Pancreas (tissue), 10 donors: ENCODE measurements around the gene NAA60. TPM values are rescaled to one million over a fixed set of nuclear protein-coding genes. Genes with fewer than 3 reads are reported as not detected.
"Not testable (repeated sequence)": the region's sequence is repeated elsewhere in the genome, so short reads cannot be mapped to it uniquely, and the experiment has no call there.

Experiments
- ATAC-seq, 4 donors: fragments of 200-7000 bp; cut with Tn5 transposase; one replicate each; pipeline versions ENCODE4 v1.8.0 to v1.9.1; 2020; ENCODE audit warnings: mild to moderate bottlenecking in 4 of 4, moderate library complexity in 4 of 4
- DNase-seq, 6 donors: peaks; one replicate each; pipeline ENCODE4 v3.0.0-alpha.2; 2020
- FAIRE-seq: peaks from 2 replicates; lab custom pipeline; 2012; peaks lifted over from hg19 to GRCh38; lab: Jason Lieb, UNC
- H3K27ac ChIP-seq, 4 donors: fragments of 200-600 bp; sonication (generic); 1 replicate in 3 of 4; 2 replicates in 1 of 4; pipeline versions ENCODE4 v1.5.0 to v1.8.0; 2020
- H3K27me3 ChIP-seq, 4 donors: fragments of 200-600 bp; one replicate each; pipeline ENCODE4 v1.8.0; 2021
- H3K36me3 ChIP-seq, 3 donors: fragments of 200-600 bp; sonication (generic) in 1 of 3; one replicate each; pipeline versions ENCODE4 v1.5.0 to v1.8.0; 2020 to 2021
- H3K4me1 ChIP-seq, 3 donors: fragments of 200-600 bp; one replicate each; pipeline ENCODE4 v1.8.0; 2021
- H3K4me3 ChIP-seq, 4 donors: fragments of 200-600 bp; sonication (generic) in 2 of 4; one replicate each; pipeline versions ENCODE4 v1.5.0 to v1.8.0; 2020 to 2021
- H3K9me3 ChIP-seq, 4 donors: fragments of 200-600 bp; one replicate each; pipeline ENCODE4 v1.8.0; 2021
- WGBS, 2 donors: extraction: QIAGEN DNeasy Blood & Tissue Kit; methylation state at CpG; one replicate each; pipeline ENCODE4 v1.1.7; 2013; 5-methylcytosine and 5-hydroxymethylcytosine counted together
- intact Hi-C, 3 donors: fragments of 100-400 bp; cut with DNase I; formaldehyde crosslinking; loops; one replicate each; pipeline versions ENCODE4 v1.11.1 to v1.14.2; 2022
- polyA plus RNA-seq, 2 donors: library from polyadenylated mRNA; stranded (reverse); fragments of 200-250 nt; gene quantifications; one replicate each; pipeline ENCODE4 v1.2.3, GENCODE V29; 2013
- total RNA-seq, 6 donors: library from RNA; stranded (reverse); fragmentation: NEBNext Ultra II Directional in 4 of 6; extraction: Animal tissue kit (Norgen Biotek cat#: 25700) in 4 of 6; gene quantifications; one replicate each; pipeline versions ENCODE4 v1.2.1 to v1.2.4, GENCODE V29; 2021 to 2023
- TF ChIP-seq, protein P1 (sequence below), 4 donors: fragments of 200-600 bp; sonication (generic) in 3 of 4; IDR thresholded peaks; one replicate each; pipeline versions ENCODE4 v1.5.0 to v1.8.0; 2021; ENCODE audit warnings: antibody characterized with exemption in 4 of 4
- donor health status: healthy with polysubstance abuse.
- donor health status: DM: no; HTN: no; CAD: no; lungs with moderate emphysema.
- donor health status: DM: no; HTN: no; CAD: no.
- donor health status: control.
- donor health status: control.
- donor health status: Bipolar disorder and iron deficiency.
- donor health status: DM: yes; HTN: yes; CAD: no.
- donor health status: DM: no; HTN: no; CAD: no.
- donor health status: DM: no; HTN: no; CAD: no.
- donor health status: DM: yes; HTN: yes; CAD: no.

NAA60 gene
- total and polyA plus RNA-seq, 8 donors, result 22.8 to 41.4 (median 26.7) TPM

DNA sequence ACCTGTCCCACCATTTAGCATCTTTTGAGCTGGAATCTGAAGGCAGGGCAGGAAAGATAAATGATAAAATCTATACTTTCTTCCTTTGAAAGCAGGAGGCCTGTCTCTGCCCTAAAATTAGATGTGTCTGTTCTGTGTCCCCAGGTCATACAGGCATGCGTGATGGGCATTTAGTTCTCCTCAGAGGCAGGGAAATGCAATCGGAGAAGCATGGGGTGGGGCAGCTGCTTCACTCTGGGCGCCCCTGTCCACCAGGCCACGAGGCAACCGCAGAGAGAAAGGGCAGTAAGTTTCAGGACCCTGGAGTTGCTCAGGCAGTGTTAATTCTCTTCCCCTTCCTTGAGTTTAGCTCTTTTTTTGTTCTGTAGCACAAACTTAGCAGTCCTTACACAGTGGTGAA lies 82.5 kb downstream of the NAA60 start:
- FAIRE-seq (no peak), ATAC-seq (no peak), DNase-seq (no peak)
- WGBS, 2 donors, result 86 to 93% methylated on average over 5 of the region's 5 CpGs
- H3K36me3 ChIP-seq, result peaks cover 0 to 19% (median 0%) of the 10 kb centered on the region in 3 donors
- TF ChIP-seq, protein P1, sequence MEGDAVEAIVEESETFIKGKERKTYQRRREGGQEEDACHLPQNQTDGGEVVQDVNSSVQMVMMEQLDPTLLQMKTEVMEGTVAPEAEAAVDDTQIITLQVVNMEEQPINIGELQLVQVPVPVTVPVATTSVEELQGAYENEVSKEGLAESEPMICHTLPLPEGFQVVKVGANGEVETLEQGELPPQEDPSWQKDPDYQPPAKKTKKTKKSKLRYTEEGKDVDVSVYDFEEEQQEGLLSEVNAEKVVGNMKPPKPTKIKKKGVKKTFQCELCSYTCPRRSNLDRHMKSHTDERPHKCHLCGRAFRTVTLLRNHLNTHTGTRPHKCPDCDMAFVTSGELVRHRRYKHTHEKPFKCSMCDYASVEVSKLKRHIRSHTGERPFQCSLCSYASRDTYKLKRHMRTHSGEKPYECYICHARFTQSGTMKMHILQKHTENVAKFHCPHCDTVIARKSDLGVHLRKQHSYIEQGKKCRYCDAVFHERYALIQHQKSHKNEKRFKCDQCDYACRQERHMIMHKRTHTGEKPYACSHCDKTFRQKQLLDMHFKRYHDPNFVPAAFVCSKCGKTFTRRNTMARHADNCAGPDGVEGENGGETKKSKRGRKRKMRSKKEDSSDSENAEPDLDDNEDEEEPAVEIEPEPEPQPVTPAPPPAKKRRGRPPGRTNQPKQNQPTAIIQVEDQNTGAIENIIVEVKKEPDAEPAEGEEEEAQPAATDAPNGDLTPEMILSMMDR (IDR thresholded peaks at IDR 0.05), result no peak
- no peak overlapping the region for H3K27ac ChIP-seq
- intact Hi-C loops, result no loop called here
- no peaks in the 10 kb centered on the region for H3K9me3 ChIP-seq
- no peaks in the 10 kb centered on the region for H3K4me1 ChIP-seq
- H3K4me3 ChIP-seq, result no peak overlapping the region
- H3K27me3 ChIP-seq, result no peaks in the 10 kb centered on the region

DNA sequence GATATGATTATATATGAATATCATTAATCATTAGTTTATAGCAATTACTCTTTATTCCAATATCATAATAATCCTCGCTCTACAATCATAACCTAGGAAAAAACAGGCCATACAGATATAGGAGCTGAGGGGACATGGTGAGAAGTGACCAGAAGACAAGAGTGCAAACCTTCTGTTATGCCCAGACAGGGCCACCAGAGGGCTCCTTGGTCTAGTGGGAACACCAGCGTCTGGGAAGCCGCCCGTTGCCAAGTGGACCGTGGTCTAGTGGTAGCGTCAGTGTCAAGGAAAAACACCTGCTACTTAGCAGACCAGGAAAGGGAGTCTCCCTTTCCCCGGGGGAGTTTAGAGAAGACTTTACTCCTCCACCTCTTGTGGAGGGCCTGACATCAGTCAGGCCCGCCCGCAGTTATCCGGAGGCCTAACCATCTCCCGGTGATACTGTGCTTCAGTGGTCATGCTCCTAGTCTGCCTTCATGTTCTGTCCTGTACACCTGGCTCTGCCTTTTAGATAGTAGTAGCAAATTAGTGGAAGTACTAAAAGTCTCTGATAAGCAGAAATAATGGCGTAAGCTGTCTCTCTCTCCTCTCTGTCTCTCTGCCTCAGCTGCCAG lies 83.8 kb downstream of the NAA60 start:
- H3K4me1 ChIP-seq, H3K9me3 ChIP-seq, H3K4me3 ChIP-seq, H3K27ac ChIP-seq, FAIRE-seq, H3K27me3 ChIP-seq, intact Hi-C loops: not testable (repeated sequence)
- 57 to 62% methylated on average over 12 of the region's 12 CpGs for WGBS, 2 donors
- ATAC-seq (peak; percentile 43 to 72 (median 64)), DNase-seq (peak; percentile 79 to 93 (median 86))
- H3K36me3 ChIP-seq, result peaks cover 0 to 24% (median 0%) of the 10 kb centered on the region in 3 donors
- TF ChIP-seq, protein P1 (IDR thresholded peaks at IDR 0.05), result peak; percentile 28 to 53 (median 47)

DNA sequence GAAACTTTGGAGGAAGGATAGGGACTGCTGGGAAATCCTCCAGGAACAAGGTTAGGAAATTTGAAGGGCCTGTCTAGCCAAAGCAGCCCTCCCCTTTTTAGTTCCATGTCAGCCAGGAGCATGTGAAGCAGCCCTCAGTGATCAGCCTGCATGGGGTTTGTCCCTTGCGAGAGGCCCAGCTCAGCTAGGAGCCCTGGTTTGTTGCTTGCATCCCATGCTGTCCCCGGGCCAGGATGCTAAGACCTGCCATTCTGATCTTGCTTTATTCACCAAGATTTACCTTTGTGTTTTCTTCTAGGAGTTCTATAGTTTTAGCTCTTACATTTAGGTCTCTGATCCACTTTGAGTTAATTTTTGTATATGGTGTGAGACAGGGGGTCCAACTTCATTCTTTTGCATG lies 84.9 kb downstream of the NAA60 start:
- FAIRE-seq (no peak), ATAC-seq (no peak), DNase-seq (no peak)
- no peaks in the 10 kb centered on the region for H3K9me3 ChIP-seq
- H3K4me3 ChIP-seq, result no peak overlapping the region
- H3K4me1 ChIP-seq, result no peaks in the 10 kb centered on the region
- H3K27me3 ChIP-seq, result no peaks in the 10 kb centered on the region
- 97% methylated on average over 2 of the region's 2 CpGs for whole genome bisulfite sequencing, 2 donors
- peaks cover 0 to 29% (median under 1%) of the 10 kb centered on the region in 3 donors for H3K36me3 ChIP-seq
- TF ChIP-seq, protein P1 (IDR thresholded peaks at IDR 0.05), result no peak
- no peak overlapping the region for H3K27ac ChIP-seq
- intact Hi-C loops, result no loop called here

DNA sequence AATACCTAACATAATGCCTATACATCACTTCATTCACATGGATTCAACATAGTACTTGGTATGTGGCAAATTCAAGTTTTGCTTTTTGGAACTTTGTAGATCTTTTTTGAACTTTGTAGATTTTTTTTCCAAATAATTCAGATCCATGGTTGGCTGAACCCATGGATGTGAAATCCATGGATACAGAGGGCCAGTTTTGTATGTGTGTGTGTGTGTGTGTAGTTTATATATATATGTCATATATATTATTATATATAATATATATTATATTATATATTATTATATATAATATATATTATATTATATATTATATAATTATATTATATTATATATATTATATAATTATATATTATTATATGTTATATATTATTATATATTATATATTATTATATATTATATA lies 85.7 kb downstream of the NAA60 start:
- FAIRE-seq, result no peak
- no peak for DNase-seq
- no peaks in the 10 kb centered on the region for H3K9me3 ChIP-seq
- H3K36me3 ChIP-seq, result peaks cover 0 to 28% (median 2%) of the 10 kb centered on the region in 3 donors
- no peak overlapping the region for H3K27ac ChIP-seq
- no peaks in the 10 kb centered on the region for H3K27me3 ChIP-seq
- no peaks in the 10 kb centered on the region for H3K4me1 ChIP-seq
- TF ChIP-seq, protein P1 (IDR thresholded peaks at IDR 0.05), result no peak
- intact Hi-C loops, result no loop called here
- ATAC-seq, result no peak
- no peak overlapping the region for H3K4me3 ChIP-seq

DNA sequence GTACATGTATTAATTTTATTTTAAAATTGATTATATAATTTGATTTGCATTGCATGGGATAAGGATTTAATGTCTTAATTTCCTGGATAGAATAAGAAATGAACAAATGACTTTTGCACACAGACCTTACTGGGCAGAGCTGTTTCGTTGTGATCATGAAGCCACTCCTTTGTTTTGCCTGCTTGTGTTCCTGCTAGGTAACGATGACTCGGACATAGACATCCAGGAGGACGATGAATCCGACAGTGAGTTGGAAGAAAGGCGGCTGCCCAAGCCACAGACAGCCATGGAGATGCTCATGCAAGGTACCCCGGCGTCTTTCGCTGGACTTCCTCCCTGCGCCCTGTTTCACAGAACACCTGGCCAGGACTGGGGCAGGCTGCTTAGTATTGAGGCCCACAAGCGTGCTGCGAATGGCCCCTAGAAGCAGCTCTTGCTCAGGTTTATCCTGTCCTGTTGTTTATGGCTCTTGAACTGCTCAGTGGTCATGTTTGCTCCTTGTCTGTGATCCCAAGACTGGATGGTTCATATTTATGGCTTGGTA lies 87.0 kb downstream of the NAA60 start:
- Histone ChIP-seq H3K4me3 (no peak overlapping the region), H3K27me3 (no peaks in the 10 kb centered on the region), H3K36me3 (peaks cover 0 to 28% (median 2%) of the 10 kb centered on the region in 3 donors), H3K4me1 (no peaks in the 10 kb centered on the region), H3K9me3 (no peaks in the 10 kb centered on the region), H3K27ac (no peak overlapping the region)
- TF ChIP-seq, protein P1 (IDR thresholded peaks at IDR 0.05), result no peak
- DNase-seq (no peak), FAIRE-seq (no peak), ATAC-seq (no peak)
- intact Hi-C loops, result no loop called here
- WGBS, 2 donors, result 96 to 98% methylated on average over 12 of the region's 12 CpGs
